SH-SY5Y (cell line): Measurements from ENCODE around the gene FOSL2.

Experiments used
- GATA2 ChIP-seq: IDR thresholded peaks from 2 replicates; pipeline ENCODE4 v1.6.1; 2011; ENCODE audit warnings: mild to moderate bottlenecking, low read depth, low read length
- GATA3 ChIP-seq: IDR thresholded peaks from 2 replicates; pipeline ENCODE4 v1.6.1; 2011; ENCODE audit warnings: low read depth, mild to moderate bottlenecking, low read length, moderate library complexity

FOSL2 gene

DNA sequence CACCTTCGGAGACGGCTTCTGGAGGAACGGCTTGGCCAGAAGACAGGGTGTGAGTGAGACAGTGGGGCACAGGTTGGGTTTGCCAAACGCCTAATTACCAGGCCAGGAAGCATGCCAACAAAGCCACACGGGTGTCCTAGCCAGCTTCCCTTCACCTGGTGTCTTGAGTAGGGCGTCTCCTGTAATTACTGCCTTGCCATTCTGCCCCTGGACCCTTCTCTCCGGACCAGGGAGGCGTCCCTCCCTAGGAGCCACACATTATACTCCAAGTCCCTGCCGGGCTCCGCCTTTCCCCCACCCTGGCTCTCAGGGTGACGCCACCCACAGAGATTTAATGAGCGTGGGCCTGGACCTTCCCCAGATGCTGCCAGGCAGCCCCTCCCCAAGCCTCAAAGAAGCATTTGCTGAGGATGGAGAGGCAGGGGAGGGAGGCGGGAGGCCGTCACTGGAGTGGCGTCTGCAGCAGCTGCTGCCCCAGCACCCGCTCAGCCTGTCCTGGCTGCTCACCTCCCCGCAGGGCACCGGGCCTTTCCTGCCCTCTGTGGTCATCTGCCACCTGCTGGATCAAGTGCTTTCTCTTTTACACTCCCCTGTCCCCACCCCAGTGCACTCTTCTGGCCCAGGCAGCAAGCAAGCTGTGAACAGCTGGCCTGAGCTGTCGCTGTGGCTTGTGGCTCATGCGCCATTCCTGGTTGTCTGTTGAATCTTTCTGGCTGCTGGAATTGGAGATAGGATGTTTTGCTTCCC, 20.7 kb downstream of the FOSL2 start:
- TF ChIP-seq GATA2 = no peak
- no peak for TF ChIP-seq GATA3

DNA sequence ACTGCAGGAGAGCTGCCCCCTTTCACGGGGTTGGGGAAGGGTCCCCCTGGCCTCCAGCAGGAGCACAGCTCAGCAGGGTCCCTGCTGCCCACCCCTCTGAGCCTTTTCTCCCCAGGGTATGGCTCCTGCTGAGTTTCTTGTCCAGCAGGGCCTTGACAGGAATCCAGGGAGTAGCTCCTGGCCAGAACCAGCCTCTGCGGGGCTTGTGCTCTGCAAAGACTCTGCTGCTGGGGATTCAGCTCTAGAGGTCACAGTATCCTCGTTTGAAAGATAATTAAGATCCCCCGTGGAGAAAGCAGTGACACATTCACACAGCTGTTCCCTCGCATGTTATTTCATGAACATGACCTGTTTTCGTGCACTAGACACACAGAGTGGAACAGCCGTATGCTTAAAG, 21.2 kb downstream of the FOSL2 start:
- TF ChIP-seq GATA3 = no peak
- TF ChIP-seq GATA2 = no peak

DNA sequence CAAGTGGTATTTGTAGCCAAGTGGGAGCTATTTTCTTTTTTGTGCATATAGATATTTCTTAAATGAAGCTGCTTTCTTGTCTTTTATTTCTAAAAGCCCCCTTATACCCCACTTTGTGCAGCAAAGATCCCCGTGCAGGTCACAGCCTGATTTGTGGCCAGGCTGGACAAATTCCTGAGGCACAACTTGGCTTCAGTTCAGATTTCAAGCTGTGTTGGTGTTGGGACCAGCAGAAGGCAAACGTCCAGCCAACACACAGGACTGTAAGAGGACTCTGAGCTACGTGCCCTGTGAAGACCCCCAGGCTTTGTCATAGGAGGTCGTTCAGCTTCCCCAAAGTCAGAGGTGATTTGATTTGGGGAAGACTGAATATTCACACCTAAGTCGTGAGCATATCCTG, 21.9 kb downstream of the FOSL2 start:
- TF ChIP-seq GATA3 (no peak), GATA2 (no peak)

GRCh38 chr2:28415010-28415409, 22.4 kb downstream of the FOSL2 start:
- TF ChIP-seq GATA2 (no peak), GATA3 (no peak)

DNA sequence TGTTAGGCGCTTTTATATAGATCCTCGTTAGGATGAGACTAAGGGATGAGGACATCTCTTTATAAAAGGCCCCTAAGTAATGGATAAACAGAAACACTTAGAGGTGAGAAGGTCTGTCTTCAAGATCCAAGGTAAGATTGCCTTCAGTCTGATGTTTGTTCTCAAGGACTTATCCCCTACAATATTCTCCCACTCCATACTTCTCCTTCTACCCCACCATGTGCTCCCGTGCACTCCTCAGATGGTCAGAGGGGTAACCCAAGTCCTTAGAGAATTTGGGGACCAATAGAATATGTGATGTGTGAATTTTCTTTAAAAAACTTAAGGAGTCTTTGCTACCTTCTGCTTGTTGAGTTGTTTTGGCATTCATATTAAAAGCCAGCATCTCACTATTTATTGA, 23.1 kb downstream of the FOSL2 start:
- TF ChIP-seq GATA3 (no peak), GATA2 (no peak)

DNA sequence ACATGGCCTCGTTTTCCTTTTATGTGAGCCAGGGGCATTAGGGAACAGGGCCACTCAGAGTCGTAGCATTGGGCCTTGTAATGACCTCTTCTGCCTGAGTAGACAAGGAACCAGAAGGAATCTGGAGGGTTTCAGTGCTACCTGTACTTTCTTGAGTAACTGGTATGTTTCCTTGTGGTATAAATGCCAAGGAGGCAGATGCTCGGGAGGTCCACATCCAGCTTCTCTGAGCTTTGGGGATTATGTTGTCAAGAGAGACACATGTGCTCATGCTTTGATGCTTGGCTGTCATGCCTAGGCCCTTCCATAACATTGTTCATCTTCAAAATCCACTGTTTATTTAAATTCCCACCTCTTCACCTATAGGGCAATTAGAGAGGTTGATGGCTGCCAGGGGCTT, 26.3 kb downstream of the FOSL2 start:
- TF ChIP-seq GATA3 (no peak), GATA2 (no peak)

DNA sequence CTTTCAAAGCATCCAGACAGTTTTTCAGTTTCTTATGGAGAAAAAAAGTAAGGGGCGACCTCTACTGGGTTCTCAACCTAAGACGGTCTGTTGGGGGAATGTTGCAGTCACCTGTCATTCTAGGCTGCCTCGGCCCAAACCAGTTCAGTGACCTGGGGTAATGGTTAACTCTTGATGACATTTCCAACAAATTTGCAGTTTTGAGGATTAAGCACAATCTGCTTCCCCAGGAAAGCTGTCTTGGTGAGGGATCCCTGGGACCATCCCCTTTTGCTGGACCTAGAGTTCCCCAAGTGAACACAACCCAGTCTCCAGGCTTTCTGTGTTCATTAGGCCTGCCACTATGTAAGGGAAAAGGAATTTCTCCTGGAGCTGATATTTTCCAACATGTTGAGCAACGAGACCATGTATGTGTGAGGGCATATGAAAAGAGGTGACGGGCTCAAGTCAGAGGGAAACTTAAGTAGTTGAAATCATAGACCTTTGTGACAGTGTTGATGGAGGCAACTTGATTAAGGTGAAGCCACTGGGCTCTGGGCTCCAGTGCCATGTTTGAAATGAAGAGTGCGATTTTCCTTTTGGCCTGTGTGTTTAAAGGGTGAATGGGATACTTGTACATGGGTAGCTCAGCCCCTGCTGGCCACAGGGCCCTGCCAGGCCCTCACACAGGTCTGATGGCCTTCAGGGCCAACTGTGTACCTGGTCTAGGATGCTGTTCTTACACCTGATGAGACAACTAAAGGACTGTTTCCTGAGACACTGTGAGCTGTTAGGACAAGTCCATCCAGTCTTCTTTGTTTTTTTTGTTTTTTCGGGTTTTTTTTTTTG, 27.0 kb downstream of the FOSL2 start:
- TF ChIP-seq GATA2 (no peak), GATA3 (no peak)

GRCh38 chr2:28420722-28421121, 28.1 kb downstream of the FOSL2 start:
- TF ChIP-seq GATA2 = no peak
- TF ChIP-seq GATA3 = no peak

DNA sequence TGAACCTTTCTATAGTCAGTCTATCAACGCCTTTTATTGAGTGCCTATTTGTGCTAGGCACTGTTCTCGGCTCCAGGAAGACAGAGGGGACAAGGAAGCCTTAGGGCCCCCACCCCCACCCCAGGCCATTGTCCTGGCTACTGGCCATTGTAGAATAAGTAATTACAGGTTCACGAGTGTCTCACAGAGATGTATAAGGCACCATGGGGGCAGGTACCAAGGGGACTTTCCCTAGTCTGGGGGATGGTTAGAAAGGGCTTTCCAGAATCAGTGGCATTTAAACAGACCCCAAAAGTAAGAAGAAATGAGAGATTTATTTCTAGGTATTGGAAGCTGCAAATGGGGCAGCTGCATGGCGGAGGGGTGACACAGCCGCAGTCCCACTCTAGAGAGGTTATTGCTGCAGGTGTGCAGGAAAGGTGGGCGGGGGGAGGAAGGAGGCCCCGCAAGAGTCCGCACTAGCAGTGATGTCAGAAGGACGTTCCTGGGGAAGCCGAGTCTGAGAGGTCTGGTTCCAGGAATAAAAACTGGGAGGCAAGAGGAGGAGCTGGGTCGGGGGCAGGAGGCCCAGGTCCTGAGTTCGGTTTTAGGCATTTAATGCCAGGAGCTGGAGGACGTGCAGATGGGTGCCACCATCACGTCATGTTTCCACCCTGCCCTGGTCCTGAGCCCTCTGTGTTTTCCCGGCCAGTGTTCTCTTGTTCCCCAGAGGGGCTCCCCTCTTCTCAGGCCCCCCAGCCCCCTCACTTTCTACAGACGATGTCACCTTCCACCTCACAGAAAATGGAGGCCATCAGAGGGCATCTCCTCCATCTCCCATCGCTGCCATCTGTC, 30.5 kb downstream of the FOSL2 start:
- TF ChIP-seq GATA3 (no peak), GATA2 (no peak)

DNA sequence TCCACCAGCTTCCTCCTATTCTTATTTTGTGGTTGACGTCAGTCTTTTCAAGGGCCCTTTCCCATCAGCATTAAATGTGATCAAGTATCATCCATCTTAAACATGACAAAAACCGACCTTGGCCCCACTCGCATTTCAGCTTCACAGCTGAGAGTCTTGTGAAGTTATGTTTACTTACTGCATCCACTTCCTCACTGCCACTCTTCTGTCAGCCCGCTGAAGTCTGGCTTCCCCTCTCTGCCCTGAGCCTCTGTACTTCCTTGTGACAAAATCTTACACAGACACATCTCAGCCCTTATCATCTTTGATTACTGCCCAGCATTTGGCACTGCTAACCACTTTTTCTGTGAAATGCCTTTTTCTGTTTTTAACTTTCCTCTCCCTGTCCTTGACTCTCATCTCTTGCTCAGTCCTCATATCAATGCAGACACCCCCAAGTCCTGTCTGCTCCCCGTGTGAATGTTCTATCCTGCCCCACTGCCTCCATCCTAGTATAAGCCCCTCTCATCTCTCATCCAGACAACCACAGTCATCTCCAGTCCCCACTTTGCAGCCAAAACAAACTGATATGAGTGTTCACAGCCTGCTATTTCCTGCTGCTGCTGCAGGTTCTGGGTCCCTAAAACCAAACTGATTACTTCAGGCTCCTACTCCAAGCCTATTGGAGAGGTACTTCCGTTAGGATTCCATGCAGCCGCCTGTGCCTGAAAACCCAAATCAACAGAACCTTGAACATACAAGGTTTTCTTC, 31.4 kb downstream of the FOSL2 start:
- TF ChIP-seq GATA2 = no peak
- TF ChIP-seq GATA3 = no peak

GRCh38 chr2:28424799-28425463, 32.3 kb downstream of the FOSL2 start:
- no peak for TF ChIP-seq GATA3
- no peak for TF ChIP-seq GATA2

DNA sequence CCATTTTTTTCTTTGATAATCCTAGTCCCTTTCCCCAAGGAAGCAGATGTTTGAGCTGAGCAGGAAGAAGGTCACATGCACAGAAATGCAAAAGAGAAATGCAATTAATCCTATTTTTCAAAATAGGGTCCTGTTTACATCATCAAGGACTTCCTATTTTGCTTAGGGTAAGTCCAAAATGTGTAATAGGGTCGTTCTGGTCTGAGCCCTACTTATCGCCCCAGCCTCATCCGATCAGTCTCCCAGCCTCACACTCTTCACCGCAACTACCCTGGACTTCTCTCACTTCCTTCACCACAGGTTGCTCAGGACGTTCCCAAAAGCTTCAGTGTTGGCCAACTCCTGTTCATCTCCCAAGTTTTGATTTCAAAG, 32.8 kb downstream of the FOSL2 start:
- TF ChIP-seq GATA2 (no peak), GATA3 (no peak)

- no peak for TF ChIP-seq GATA3
- TF ChIP-seq GATA2 = no peak
Measured at GRCh38 chr2:28427741-28428415, 35.2 kb downstream of the FOSL2 start.

DNA sequence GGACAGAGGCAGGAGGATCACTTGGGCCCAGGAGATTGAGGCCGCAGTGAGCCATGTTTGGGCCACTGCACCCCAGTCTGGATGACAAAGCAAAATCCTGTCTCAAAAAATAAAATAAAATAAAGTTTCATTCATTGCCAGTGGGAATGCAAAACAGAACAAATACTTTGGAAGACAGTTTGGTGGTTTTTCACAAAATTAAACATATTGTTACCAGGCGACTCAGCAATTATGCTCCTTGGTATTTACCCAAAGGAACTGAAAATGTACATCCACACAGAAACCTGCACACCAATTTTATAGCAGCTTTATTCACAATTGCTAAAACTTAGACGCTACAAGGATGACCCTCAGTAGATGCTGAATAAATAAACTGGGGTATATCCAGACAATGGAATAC, 35.8 kb downstream of the FOSL2 start:
- no peak for TF ChIP-seq GATA3
- TF ChIP-seq GATA2 = no peak
